Immature natural killer cell (primary cell): Measurements from ENCODE around the gene AMN. TPM values are rescaled to one million over a fixed set of nuclear protein-coding genes. Genes with fewer than 3 reads are reported as not detected.

Experiments used
- DNase-seq, 3 donors: peaks; one replicate each; pipeline ENCODE4 v3.0.0; 2022; ENCODE audit warnings: mixed read lengths in 1 of 3
- H3K27ac Mint-ChIP-seq, 6 donors: one replicate each; pipeline ENCODE4 v1.8.0; 2020; ENCODE audit warnings: mixed read lengths in 6 of 6, mild to moderate bottlenecking in 5 of 6, inconsistent platforms in 4 of 6, moderate library complexity in 3 of 6
- H3K27me3 Mint-ChIP-seq, 3 donors: one replicate each; pipeline ENCODE4 v1.8.0; 2020 to 2021; ENCODE audit warnings: low read depth in 3 of 3, mild to moderate bottlenecking in 3 of 3, mixed read lengths in 3 of 3, moderate library complexity in 3 of 3, inconsistent platforms in 1 of 3
- H3K36me3 Mint-ChIP-seq, 3 donors: one replicate each; pipeline ENCODE4 v1.8.0; 2020; ENCODE audit warnings: mixed read lengths in 3 of 3, inconsistent platforms in 2 of 3, mild to moderate bottlenecking in 2 of 3
- H3K4me1 Mint-ChIP-seq, 2 donors: one replicate each; pipeline ENCODE4 v1.8.0; 2020; ENCODE audit warnings: inconsistent platforms in 2 of 2, mild to moderate bottlenecking in 2 of 2, mixed read lengths in 2 of 2, moderate library complexity in 1 of 2
- H3K4me3 Mint-ChIP-seq, 5 donors: one replicate each; pipeline ENCODE4 v1.8.0; 2020; ENCODE audit warnings: mild to moderate bottlenecking in 5 of 5, mixed read lengths in 5 of 5, inconsistent platforms in 3 of 5, moderate library complexity in 3 of 5
- H3K9me3 Mint-ChIP-seq, 6 donors: one replicate each; pipeline ENCODE4 v1.8.0; 2020; ENCODE audit warnings: mild to moderate bottlenecking in 6 of 6, mixed read lengths in 6 of 6, inconsistent platforms in 4 of 6, moderate library complexity in 3 of 6
- polyA plus RNA-seq, 3 donors: library from polyadenylated mRNA; unstranded; fragments of 300-500 nt; fragmentation: Illumina TruSeq; gene quantifications; one replicate each; pipeline ENCODE4 v1.2.3, GENCODE V29; 2021

Gene AMN
- polyA plus RNA-seq, 3 donors from 2014 or later, result 0.52 to 1.2 TPM; not detected in 1

- no peak for DNase-seq
- H3K36me3 Mint-ChIP-seq, result no peaks in the 10 kb centered on the region
- H3K4me1 Mint-ChIP-seq, result no peaks in the 10 kb centered on the region
- H3K27ac Mint-ChIP-seq, result no peak overlapping the region
- peaks cover 0 to 6% (median 0%) of the 10 kb centered on the region in 3 donors for H3K27me3 Mint-ChIP-seq
- no peaks in the 10 kb centered on the region for H3K9me3 Mint-ChIP-seq
- H3K4me3 Mint-ChIP-seq, result no peak overlapping the region
Measured at GRCh38 chr14:102970496-102970895, 48.0 kb downstream of the AMN start.

GRCh38 chr14:102971314-102971713, 48.9 kb downstream of the AMN start:
- DNase-seq, result no peak
- Mint-ChIP-seq H3K27me3 (peaks cover 0 to 6% (median 0%) of the 10 kb centered on the region in 3 donors), H3K36me3 (no peaks in the 10 kb centered on the region), H3K4me3 (no peak overlapping the region), H3K9me3 (no peaks in the 10 kb centered on the region), H3K4me1 (no peaks in the 10 kb centered on the region), H3K27ac (no peak overlapping the region)

- Mint-ChIP-seq H3K4me1 (no peaks in the 10 kb centered on the region), H3K9me3 (no peaks in the 10 kb centered on the region), H3K27ac (no peak overlapping the region), H3K27me3 (peaks cover 0 to 6% (median 0%) of the 10 kb centered on the region in 3 donors), H3K36me3 (no peaks in the 10 kb centered on the region), H3K4me3 (no peak overlapping the region)
- DNase-seq, result no peak
Measured at GRCh38 chr14:102971836-102972606, 49.6 kb downstream of the AMN start.

- no peaks in the 10 kb centered on the region for H3K9me3 Mint-ChIP-seq
- no peak overlapping the region for H3K27ac Mint-ChIP-seq
- DNase-seq, result no peak
- peaks cover 0 to 6% (median 0%) of the 10 kb centered on the region in 3 donors for H3K27me3 Mint-ChIP-seq
- no peak overlapping the region for H3K4me3 Mint-ChIP-seq
- no peaks in the 10 kb centered on the region for H3K4me1 Mint-ChIP-seq
- H3K36me3 Mint-ChIP-seq, result no peaks in the 10 kb centered on the region
Measured at GRCh38 chr14:102973706-102974285, 51.3 kb downstream of the AMN start.

GRCh38 chr14:102975662-102976061, 53.2 kb downstream of the AMN start:
- H3K27me3 Mint-ChIP-seq, result peaks cover 0 to 6% (median 0%) of the 10 kb centered on the region in 3 donors
- H3K9me3 Mint-ChIP-seq, result no peaks in the 10 kb centered on the region
- no peak overlapping the region for H3K27ac Mint-ChIP-seq
- H3K4me3 Mint-ChIP-seq, result no peak overlapping the region
- no peak for DNase-seq
- H3K4me1 Mint-ChIP-seq, result no peaks in the 10 kb centered on the region
- H3K36me3 Mint-ChIP-seq, result no peaks in the 10 kb centered on the region

GRCh38 chr14:102977475-102977874, 55.0 kb downstream of the AMN start:
- H3K4me3 Mint-ChIP-seq, result no peak overlapping the region
- H3K27me3 Mint-ChIP-seq, result peaks cover 0 to 3% (median 0%) of the 10 kb centered on the region in 3 donors
- H3K4me1 Mint-ChIP-seq, result no peaks in the 10 kb centered on the region
- no peaks in the 10 kb centered on the region for H3K36me3 Mint-ChIP-seq
- no peaks in the 10 kb centered on the region for H3K9me3 Mint-ChIP-seq
- no peak for DNase-seq
- no peak overlapping the region for H3K27ac Mint-ChIP-seq

GRCh38 chr14:102979406-102979805, 56.9 kb downstream of the AMN start:
- H3K4me1 Mint-ChIP-seq, result no peaks in the 10 kb centered on the region
- no peak overlapping the region for H3K27ac Mint-ChIP-seq
- peaks cover 0 to 2% (median 1%) of the 10 kb centered on the region in 3 donors for H3K27me3 Mint-ChIP-seq
- no peak overlapping the region for H3K4me3 Mint-ChIP-seq
- H3K9me3 Mint-ChIP-seq, result no peaks in the 10 kb centered on the region
- H3K36me3 Mint-ChIP-seq, result no peaks in the 10 kb centered on the region
- DNase-seq, result no peak

- Mint-ChIP-seq H3K36me3 (no peaks in the 10 kb centered on the region), H3K4me1 (no peaks in the 10 kb centered on the region), H3K4me3 (no peak overlapping the region), H3K27me3 (peaks cover 0 to 4% (median 1%) of the 10 kb centered on the region in 3 donors), H3K27ac (no peak overlapping the region), H3K9me3 (no peaks in the 10 kb centered on the region)
- DNase-seq, result no peak
Measured at GRCh38 chr14:102980409-102980810, 57.9 kb downstream of the AMN start.

Other genes with a start within 250 kb of the AMN start
- 10 to 100 TPM in 1 of 3 donors, 1 to 10 TPM in 2; 9.2 to 12.8 (median 9.3) TPM for gene TRAF3, start 145.2 kb upstream of the AMN start, polyA plus RNA-seq
- gene CDC42BPB, start 134.9 kb downstream of the AMN start, polyA plus RNA-seq, result not detected
- gene LBHD2, start 161.5 kb downstream of the AMN start, polyA plus RNA-seq, result not detected
- not detected for gene EXOC3L4, start 172.1 kb downstream of the AMN start, polyA plus RNA-seq
- gene TNFAIP2, start 200.8 kb downstream of the AMN start, polyA plus RNA-seq, result 1 to 10 TPM in 1 of 3 donors, under 1 TPM in 2; 0.20 to 1.4 (median 0.91) TPM